Stimulated activated CD8-positive, alpha-beta memory T cell treated with anti-CD3 and anti-CD28 coated beads, Interleukin-15, amount 100 ng/mL, for 4 hours (primary cell): Measurements from ENCODE around the gene NDUFB2.
A peak's percentile ranks its signal among the peaks of the same experiment; 100 is the strongest.
"Not testable (repeated sequence)": the region's sequence is repeated elsewhere in the genome, so short reads cannot be mapped to it uniquely, and the experiment has no call there.

ENCODE experiments used
- DNase-seq, 2 donors: peaks; one replicate each; pipeline ENCODE4 v3.0.0-alpha.2; 2020; ENCODE audit warnings: low read depth in 2 of 2

The NDUFB2 gene

GRCh38 chr7:140689199-140690152 lies 7.0 kb upstream of the NDUFB2 start:
- no peak for DNase-seq

DNA sequence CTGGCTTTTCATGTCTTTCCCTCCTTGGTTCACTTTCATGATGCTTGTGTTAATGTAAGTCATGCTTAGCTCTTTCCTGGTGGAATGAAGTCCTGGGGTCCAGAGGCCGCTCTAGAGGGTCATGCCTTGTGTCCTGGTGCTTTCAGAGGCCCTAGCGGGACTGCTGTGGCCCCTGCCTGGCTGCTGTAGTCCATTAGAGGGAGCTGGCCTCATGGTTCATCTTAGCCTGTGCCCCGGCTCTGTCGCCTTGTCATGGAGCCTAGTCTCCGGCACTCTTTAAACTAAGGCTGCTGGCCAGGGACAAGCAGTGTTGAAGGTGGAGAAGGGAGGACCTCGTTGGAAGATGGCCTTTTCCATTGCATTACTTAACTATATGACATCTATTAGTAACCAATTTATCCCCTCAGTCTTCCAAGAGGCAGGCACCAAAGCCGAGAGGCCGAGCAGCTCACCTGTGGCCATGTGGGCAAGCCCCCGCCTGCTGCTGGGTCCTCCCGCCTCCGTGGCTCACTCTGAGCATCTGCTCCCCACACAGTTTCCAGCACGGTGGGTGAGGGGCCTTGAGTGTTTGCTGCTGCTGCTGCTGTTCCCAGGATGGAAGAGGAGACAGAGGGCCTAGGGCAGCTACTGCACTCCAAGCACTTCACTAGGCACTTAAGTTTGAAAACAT lies 5.0 kb upstream of the NDUFB2 start:
- DNase-seq, result no peak

- not testable (repeated sequence) for DNase-seq
Observed at GRCh38 chr7:140693849-140694248, 2.7 kb upstream of the NDUFB2 start.

DNA sequence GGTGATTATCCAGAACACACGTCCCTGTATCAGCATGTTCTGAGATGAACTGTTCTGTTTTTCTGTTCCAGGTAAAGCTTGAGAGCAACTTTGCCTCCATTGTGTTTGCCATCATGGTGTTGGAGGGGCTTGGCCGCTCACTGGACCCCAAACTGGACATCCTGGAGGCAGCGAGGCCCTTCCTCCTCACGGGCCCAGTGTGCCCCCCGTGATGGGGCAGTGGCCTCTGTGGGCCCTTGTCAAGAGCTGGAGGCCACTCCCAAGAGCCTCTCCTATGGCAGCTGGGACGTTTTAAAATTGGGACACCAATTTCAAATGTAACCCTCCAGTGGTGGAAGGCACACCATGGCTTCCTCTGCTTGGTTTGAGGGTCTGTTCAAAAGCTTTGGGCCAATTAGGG lies 1.9 kb upstream of the NDUFB2 start:
- no peak for DNase-seq

- DNase-seq, result no peak
Observed at GRCh38 chr7:140695381-140695780, 1.1 kb upstream of the NDUFB2 start.

GRCh38 chr7:140696024-140696679 lies 356 bp upstream of the NDUFB2 start:
- DNase-seq, result peak; percentile 87 to 89

DNA sequence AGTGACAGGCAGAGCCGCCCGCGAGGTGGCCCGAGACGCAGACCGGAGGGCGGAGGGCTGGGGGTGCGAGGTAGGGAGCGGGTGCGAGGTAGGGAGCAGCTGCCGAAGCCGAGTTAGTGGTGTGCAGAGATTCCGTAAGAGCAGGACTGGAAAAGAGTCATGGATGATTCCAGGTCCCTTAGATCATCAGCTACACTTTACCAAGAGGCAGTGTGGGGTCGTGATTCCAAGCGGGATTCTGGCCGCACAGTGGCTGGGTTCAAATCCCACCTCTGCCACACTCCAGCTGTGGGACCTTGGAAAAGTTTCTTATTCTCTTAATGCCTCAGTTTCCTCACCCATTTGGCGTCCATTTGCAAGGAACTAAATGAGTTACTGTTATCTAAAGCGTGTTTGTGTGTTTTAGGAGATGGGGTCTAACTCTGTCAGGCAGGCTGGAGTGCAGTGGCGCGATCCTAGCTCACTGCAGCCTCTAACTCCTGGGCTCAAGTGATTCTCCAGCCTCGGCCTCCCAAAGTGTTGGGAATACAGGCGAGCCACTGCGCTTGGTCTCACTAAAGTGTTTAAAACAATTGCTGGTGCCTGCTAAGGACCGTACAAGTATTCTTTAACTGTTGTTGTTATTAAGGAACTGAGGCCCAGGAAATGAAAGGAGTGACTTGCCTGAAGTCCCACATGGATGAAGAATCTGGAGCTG lies 1.1 kb downstream of the NDUFB2 start:
- no peak for DNase-seq

DNA sequence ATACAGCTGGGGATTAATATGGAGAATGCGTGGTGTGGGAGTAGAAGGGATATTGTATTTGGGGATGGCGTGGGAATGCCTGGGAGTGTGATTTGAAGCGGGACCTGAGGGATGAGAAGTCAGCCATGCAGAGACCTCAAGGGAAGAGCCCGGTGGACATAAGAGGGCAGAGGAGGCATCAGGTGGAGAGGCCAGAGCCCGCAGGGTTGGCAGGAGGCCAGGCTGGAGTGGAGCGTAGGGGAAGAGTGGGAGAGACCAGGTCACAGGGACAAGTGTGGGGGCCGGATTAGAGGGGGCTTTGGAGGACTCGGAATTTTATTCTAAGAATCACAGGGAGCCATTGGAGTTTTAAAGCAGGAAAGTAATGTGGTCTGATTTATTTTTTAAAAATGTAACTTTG lies 2.0 kb downstream of the NDUFB2 start:
- no peak for DNase-seq

DNA sequence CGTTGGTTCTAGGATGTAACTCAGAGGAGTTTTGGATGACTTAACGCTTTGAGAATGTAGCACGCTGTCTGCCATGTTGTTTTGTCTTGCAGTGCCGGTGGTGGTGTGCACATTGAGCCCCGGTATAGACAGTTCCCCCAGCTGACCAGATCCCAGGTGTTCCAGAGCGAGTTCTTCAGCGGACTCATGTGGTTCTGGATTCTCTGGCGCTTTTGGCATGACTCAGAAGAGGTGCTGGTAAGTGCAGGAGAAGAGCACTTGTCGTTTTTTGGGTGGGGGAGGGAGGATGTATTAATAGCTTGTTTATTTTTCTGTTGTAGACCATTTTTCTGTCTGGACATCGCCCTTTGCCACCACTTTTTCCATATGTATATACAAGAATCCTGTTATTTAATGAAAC lies 6.3 kb downstream of the NDUFB2 start:
- no peak for DNase-seq

GRCh38 chr7:140704205-140704604 lies 7.7 kb downstream of the NDUFB2 start:
- DNase-seq, result no peak

- DNase-seq, result no peak
Observed at GRCh38 chr7:140707132-140707531, 10.6 kb downstream of the NDUFB2 start.

DNA sequence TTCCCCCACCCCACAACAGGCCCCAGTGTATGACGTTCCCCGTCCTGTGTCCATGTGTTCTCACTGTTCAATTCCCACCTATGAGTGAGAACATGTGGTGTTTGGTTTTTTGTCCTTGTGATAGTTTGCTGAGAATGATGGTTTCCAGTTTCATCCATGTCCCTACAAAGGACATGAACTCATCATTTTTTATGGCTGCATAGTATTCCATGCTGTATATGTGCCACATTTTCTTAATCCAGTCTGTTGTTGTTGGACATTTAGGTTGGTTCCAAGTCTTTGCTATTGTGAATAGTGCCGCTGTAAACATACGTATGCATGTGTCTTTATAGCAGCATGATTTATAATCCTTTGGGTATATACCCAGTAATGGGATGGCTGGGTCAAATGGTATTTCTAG lies 12.3 kb downstream of the NDUFB2 start:
- not testable (repeated sequence) for DNase-seq

DNA sequence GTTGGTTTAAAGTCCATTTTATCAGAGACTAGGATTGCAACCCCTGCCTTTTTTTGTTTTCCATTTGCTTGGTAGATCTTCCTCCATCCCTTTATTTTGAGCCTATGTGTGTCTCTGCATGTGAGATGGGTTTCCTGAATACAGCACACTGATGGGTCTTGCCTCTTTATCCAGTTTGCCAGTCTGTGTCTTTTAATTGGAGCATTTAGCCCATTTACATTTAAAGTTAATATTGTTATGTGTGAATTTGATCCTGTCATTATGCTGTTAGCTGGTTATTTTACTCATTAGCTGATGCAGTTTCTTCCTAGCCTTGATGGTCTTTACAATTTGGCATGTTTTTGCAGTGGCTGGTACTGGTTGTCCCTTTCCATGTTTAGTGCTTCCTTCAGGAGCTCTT lies 15.9 kb downstream of the NDUFB2 start:
- not testable (repeated sequence) for DNase-seq

DNA sequence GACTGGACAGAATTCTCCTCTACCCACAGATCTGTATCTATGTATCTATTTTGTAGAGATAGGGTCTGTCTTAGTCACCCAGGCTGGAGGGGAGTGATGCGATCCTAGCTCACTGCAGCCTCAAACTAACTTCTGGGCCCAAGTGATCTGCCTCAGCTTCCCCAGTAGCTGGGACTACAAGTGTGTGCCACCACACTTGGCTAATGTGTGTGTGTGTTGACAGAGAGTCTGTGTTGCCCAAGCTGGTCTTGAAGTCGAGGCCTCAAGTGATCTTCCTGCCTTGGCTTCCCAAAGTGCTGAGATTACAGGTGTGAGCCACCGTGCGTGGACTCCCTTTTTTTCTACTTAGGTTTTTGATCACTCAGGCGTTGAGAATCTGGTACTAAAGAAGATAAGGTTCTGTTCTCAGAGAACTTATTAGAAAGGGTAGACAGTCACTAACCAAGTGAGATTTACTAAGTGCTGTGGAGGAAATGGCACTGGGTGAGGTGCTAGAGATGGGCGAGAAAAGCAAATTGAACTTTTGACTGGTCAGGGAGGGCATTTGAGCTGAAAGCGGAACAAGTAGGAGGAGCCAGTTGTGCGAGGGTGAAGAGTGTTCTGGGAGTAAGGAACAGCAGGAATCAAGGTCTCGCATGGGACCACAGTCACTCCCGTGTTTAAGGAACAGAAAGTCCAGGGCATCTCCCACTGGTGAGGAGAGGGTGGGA lies 18.0 kb downstream of the NDUFB2 start:
- no peak for DNase-seq

- DNase-seq, result no peak
Observed at GRCh38 chr7:140719721-140720120, 23.2 kb downstream of the NDUFB2 start.

DNA sequence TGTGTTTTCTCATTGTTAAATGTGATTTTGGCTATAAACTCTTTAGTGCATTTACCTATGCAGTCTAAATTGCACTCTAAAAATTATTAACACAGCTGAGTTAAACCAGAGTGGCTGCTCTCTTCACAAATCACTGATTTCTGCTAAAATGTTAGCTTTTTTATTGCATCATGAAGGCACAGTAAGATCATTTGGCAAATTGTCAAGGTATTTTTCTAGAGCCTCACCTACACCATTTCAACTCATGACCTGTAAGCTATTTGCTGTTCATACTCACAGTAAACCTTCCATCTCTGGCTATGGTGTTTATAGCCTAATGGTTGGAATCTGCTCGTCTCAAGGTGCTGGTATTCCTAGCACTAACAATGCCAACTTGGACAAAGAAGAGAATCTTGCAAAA lies 25.7 kb downstream of the NDUFB2 start:
- no peak for DNase-seq

DNA sequence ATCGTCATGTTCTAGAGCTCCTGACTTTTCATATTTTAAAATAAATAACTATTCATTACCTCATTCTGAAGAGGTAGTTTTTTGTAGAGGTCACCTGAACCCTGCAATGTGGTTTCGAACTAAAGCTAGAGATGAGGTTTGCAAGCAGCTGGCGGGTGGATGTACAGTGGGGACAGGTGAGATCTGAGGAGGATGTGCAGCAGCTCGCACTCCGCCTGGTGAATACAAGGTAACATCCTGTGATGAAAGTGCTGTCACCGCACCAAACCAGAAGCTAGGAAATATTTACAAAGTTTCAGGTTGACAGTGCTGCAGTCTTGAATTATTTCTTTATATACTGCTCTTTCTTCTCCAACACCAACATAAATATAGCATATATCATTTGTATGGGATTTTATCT lies 26.5 kb downstream of the NDUFB2 start:
- no peak for DNase-seq

DNA sequence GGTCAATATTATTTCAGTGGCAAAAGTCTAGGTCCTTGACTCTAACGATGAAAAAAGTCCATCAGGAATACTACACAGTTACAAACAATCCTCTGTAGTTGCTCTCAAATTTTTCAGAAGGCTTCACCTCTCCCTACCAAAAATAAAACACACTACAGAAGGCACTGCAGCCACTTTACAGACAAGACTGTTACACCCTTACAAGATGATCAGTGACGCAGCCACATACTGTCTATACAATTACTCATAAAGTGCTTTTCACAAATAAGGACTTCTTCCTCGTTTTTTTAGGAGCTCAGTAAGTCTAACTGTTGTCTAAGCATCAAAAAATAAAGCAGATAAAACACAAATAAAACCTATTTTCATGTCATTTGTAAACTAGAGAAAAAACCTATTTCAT lies 27.1 kb downstream of the NDUFB2 start:
- no peak for DNase-seq

- no peak for DNase-seq
Observed at GRCh38 chr7:140724706-140725105, 28.2 kb downstream of the NDUFB2 start.

- no peak for DNase-seq
Observed at GRCh38 chr7:140726281-140726680, 29.8 kb downstream of the NDUFB2 start.

DNA sequence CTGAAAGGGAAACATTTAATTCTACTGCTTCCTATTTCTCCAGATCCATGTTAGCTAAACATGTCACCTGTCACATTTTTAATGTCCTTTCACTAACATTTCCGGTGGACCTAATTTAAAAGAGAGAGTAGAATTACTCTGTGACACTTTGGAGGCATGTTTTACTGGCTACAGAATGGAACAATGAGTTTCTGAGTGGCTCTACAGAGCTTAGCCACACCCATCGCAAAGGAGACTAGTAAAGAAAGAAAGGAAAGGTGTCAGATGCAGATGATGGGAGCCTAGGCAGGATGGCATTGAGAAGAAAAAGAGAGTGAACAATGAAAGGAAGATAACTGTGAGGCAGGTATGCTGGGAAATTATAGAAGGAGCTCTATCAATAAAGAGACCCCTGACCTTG lies 35.9 kb downstream of the NDUFB2 start:
- DNase-seq, result no peak
